Posterior vena cava (tissue), 2 donors: Measurements from ENCODE around the gene CRADD. TPM values are rescaled to one million over a fixed set of nuclear protein-coding genes. Genes with fewer than 3 reads are reported as not detected.
"Not testable (repeated sequence)": the region's sequence is repeated elsewhere in the genome, so short reads cannot be mapped to it uniquely, and the experiment has no call there.

Experiments
- DNase-seq: peaks from one replicate; pipeline ENCODE4 v3.0.0-alpha.2; 2020; ENCODE audit warnings: low spot score
- intact Hi-C, 2 donors: fragments of 100-400 bp; cut with DNase I; formaldehyde crosslinking; loops; one replicate each; pipeline versions ENCODE4 v1.14.1 to v1.14.2; 2022 to 2023
- total RNA-seq, 2 donors: library from RNA; stranded (reverse); fragmentation: NEBNext Ultra II Directional; extraction: Animal tissue kit (Norgen Biotek cat#: 25700); gene quantifications; one replicate each; pipeline ENCODE4 v1.2.1, GENCODE V29; 2021
- donor health status: DM: yes; HTN: yes; CAD: no.
- donor health status: DM: yes; HTN: yes; CAD: no.

Gene CRADD
- total RNA-seq, 2 donors from 2014 or later: 21.6 to 22.0 TPM

DNA sequence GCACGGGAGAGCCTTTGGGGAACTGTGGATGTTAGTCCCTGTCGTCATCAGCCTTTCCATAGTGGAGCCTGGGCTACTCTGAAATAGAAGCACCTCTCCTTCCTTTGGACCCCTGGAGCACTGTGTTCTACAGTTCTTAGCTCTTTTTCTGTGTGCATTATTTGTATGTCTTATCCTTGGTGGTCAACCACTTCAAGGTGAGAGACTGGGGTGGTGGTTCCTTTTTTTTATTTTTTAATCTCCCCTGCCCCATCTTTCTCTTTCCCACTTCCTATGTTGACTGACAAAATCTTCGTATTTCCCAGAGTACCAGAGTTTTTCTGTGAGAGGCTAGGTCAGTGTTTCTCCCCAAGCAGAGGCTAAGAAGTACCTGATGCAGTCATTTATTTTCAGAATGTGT lies 111.7 kb downstream of the CRADD start:
- intact Hi-C loops: no loop called here

DNA sequence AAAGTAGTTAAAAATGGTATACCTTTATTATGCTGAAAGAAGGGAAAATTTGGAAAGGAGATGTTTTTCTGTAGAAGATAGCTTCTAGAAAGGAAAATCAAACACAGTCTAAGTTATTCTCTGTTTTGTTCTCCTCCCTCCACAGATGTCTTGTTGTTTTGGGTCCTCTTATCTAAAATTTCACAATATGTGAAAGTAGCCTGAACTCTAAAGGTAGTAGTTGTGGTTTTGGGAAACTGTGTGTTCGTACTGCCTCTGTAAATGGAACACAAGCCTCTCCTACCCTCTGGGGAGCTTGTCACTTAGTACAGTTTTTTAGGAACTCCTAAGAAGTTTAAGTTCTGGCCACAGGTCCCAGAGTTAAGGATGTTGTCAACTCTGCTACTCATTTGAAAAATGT lies 112.6 kb downstream of the CRADD start:
- intact Hi-C loops: no loop called here
- no peak for DNase-seq

More for the DNA sequence above, 111.7 kb downstream of the CRADD start:
- DNase-seq: no peak

DNA sequence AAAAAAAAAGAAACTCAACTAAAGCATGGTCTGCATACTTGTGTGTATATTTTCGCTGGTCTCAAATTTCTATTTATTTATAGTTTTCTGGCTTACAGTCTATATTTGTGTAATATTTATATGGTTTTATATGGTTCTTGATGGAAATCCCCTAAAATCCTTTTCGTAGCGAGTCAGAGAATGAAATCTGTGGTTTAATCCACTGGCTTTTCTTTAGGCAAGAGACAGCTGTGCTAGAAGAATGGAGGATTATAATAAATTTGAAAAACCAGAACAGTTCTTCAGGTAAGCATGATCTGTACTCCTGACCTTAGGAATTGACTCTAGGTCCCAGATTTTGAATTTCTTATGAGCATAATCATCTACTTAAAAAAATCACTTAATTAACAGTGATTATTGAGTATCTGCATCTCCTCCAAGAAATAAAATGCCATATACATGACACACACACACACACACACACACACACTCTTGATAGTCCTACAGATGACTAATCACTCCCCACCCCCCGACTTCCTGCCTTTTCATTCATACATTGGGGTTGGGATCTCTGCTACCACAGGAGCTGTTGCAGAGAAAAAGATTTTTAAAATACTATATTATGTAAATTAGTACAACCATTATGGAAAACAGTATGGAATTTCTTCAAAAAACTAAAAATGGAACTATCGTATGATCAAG lies 113.4 kb downstream of the CRADD start:
- intact Hi-C loops: no loop called here
- no peak for DNase-seq

DNA sequence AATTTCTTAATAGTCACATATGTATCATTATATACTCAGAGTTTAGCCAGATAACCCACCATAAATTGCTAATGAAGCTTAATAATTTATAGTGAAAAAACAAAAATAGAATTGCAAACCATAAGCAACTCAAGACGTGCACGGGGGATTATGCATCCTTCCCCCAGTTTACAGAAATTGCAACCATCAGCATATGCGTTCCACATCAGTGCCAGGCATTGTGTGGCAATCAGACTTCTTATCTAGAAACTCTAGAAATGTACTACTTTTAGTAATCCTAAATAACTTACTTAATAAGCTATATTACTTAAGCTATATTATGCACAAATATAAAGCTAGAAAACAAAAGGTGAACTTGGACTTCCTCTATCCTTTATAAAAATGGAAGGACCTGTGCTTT lies 115.8 kb downstream of the CRADD start:
- DNase-seq: no peak
- intact Hi-C loops: no loop called here

DNA sequence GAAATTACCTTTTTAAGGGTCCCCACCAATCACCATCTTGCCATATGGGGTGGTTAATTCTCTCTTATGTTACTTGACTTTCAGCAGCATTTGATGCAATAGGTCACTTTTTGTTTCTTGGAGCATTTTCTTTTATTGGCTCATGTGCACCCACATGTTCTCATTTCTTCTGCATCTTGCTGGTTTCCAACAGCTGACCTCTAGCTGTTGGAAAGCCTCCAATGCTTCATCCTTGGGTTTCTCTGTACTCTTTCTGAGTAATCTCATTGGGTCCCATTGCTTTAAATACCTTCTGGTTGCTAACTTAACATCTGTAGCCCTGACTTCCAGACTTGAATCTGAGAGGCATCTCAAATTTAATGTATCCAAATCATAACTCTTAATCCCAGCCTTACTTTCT lies 116.8 kb downstream of the CRADD start:
- no peak for DNase-seq
- intact Hi-C loops: no loop called here

DNA sequence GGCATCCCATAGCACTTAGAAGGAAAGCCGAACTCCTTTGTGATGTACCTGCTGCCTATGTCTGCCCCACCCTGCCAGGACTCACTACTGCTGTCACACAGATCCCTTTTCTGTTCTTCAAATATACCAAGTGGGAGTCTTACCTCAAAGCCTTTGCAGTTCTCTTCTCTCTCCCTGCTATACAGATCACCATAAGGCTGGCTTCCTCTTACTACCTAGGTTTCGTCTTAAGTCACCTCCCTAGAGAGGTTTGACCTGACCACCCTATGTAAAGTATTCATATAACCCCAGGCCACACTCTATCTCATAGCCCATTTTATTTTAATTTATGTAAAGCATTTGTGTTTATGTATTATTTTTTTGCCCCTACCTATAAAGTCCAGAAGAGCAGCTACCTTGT lies 117.6 kb downstream of the CRADD start:
- no peak for DNase-seq
- intact Hi-C loops: no loop called here

DNA sequence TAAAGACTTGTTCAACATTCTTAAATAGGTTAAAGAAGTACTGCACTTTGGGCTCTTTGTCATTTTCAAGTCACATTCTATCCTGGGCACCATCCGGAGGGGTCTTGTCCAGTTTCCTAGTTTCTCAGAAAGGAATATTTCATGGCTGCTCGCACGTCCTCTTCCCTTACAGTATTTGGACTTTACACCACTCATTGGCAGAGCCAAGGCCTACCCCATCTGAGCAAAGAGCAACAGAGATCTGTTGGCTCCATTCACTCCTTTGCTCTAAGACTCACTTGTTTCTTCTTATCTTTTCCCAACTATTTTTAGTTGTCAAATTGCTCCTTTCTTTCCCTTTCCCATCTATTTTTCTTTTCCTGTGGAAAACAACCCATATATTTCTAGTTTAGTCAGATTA lies 118.2 kb downstream of the CRADD start:
- no peak for DNase-seq
- intact Hi-C loops: no loop called here

DNA sequence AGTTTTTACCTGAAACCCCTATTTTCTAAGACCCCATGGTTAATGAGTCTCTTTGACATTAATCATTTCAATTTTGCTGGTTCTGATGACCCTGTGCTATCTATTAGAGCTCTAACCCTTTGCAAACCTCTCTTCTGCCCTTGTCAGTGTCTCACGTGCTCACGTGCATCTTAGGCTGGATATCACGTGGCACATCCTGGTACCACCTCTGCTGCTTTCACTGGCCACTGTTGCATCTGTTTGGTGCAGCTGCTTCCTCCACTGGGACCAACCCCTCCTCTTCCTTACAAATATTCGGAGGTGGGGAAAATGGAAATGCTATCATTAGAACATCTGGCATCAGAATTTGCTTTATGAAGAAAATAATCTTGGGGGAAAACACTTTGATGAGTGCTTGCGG lies 119.6 kb downstream of the CRADD start:
- intact Hi-C loops: no loop called here
- no peak for DNase-seq

DNA sequence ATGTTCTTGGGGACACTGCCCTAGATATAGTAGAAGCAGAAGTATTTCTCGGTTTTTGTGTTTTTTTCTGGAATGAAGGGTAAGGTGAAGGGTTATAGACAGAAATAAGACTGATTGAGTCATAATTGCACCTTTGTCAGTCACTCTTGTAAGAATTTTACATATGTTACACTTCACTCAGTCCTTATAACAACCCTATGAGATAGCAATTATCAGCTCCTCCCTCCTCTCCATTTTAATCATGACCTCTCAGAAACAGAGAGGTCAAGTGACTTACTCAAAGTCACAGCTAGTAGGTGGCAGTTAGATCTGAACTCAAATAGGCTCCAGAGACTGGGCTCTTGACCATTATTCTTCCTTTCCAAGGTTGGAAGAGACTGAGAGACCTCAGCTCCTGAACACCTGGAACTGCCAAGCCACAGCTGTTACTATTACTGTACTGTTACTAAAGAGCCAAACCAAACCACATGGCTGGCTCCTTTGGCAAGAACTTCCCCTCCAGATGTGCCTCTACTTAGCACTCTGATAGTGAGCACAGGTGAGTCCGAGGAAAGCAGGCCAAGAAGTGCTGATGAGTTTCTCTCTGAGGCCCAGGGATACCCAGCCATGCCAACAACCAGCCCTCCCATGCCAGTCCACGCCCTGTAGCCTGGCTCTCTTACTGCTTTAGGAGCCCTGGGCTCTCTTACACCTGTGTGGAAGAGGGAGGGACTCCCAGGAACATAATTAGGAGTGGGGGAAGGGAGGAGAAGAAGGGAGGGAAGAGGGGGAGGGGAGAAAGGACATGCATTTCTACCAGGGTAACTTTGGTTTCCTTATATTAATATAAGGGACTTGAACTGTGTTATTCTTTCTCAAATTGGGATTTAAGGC lies 121.3 kb downstream of the CRADD start:
- no peak for DNase-seq
- intact Hi-C loops: no loop called here

DNA sequence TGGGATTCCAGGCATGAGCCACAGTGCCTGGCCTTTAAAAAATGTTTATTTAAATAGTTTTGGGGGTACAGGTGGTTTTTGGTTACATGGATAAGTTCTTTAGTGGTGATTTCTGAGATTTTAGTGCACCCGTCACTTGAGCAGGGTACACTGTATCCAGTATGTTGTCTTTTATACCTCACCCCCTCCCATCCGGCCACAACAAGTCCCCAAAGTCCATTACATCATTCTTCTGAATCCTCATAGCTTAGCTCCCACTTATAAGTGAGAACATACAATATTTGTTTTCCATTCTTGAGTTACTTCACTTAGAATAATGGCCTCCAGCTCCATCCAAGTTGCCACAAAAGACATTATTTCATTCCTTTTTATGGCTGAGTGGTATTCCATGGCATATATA lies 124.5 kb downstream of the CRADD start:
- intact Hi-C loops, DNase-seq: not testable (repeated sequence)

DNA sequence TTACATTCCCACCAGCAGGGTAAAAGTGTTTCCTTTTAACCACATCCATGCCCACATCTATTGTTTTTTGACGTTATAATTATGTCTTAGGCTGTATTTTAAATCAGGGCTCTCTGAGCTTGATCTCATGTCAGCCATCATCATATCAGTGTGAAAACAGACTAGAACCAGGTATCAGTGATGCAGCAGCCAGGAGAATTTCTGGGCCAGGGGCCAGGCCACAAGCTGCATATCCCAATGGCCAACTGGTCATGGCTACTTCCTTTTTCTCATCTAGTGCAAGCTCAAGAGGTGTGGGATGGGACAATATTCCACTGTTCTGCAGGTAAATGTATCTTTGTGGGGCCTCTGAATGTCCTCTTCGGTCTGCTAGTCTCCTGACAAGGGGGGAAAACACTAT lies 125.1 kb downstream of the CRADD start:
- intact Hi-C loops: no loop called here
- no peak for DNase-seq

DNA sequence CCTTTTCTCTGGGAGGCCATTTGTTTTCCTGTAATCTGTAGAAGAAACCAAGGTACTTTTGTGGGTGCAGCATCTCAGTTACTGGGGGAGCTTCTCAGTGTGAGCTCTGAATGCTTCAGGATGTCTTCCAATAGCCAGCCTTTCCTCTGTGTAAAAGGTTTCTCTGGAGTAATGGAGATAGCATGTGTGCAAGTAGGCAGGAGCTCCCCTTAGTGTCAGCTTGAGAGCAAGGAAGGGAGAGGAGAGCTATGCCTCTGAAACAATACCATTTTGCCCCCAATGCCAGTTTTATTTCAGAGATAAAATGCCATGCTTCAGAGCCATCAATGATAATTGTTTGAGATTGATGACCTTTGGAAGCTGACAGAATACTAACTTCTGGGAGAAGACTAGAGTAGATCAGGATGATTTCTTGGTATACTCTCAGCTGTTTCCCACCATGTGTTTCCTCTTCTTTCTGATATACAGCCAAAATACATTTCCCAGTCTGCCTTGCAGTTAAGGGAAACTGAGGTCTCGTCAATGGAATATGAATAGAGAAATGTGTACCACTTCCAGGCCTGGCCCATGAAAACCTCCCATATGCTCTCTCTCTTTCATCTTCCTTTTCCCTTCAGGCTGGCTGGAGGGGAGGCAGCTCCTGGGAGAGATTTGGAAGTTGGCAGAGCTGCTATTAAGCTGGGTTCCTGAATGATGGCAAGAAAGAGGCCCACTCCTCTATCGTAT lies 125.7 kb downstream of the CRADD start:
- intact Hi-C loops: no loop called here
- no peak for DNase-seq

DNA sequence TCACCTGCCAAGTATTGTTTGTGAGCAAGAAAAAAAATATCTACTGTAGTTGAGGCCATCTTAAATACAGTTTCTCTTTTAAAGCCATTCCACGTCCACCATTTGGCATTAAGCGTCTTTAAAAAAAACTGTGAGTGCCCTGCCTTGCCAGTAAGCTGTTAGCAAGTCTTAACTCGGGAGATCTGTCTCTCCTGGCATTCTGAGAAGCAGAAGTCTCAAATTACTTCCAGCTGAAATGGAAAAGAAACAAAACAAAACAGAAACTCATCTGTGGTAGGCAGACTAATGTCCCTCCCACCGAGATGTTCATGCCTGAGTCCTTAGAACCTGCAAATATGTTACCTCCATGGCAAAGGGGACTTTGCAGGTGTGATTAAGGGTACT lies 126.2 kb downstream of the CRADD start:
- no peak for DNase-seq
- intact Hi-C loops: no loop called here

DNA sequence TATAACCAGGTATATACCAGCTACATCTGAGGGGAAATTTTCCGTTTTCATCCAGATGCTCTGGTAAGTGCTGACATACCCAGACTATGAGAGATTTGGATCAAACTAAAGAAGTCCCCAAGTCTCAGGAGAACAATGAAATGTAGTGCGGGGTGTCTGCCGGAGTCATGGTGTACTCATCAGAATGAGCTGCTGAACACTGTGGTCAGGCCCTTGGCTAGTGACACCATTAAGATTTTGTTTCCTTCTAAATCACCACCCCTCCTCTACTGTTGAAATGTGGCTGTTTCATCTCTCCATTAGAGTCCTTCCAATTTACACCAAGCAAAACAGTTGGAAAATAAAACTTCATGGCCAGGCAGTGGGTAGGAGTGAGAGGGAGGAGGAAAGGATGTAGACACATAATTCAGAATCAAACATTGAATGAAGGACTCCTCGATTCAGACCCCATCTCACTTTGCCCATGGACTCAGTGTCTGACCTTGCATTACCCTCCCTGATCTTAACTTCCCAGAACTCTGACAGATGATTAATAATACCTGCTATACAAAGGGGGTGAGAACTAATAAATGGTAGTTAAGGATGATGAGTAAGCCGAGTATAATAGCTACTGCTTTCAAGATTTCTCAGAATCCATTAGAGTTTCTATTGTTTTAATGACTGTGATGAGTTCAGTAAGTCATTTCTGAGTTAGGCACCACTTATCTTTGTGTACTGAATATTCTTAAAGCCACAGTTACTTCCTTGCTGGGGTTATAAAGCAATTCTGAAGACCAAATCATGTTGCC lies 127.4 kb downstream of the CRADD start:
- intact Hi-C loops: no loop called here
- no peak for DNase-seq

DNA sequence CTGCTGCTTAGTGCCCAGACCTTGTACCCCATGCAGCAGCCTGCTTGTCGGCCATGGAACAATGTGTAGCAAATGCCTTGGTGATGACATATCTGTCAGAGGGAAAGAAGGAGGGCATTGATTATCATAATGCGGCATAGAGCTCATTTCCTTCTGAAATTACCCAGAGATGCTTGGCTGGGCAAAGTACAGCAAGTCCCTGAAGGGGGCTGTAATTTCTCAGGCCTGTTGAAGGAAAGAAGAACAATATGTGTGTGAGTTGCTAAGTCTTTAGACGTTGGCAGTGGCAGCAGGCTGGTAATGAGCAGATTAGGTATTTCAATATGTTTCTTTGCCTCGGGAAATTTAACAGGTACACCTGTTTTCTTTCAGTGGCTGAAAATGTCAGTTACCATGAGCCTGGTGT lies 128.6 kb downstream of the CRADD start:
- DNase-seq: no peak
- intact Hi-C loops: no loop called here

DNA sequence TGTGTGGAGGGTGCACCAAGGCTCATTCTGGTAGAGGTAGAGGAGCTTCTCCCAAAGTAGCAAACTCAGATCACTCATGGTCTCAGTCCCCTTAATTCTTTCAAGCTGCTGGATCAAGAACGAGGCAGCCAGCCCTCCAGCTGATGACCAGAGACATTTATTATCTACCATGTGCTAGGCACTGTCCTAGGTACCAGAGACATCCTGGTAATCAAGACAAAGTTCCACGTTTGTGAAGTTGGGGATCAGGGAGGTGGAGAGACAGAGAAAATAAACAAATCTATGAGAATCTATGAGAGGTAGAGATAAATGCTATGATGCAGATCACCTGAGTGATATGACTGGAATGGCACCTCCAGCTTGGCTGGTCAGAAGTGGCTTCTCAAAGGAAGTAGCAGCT lies 130.2 kb downstream of the CRADD start:
- intact Hi-C loops: no loop called here
- no peak for DNase-seq

DNA sequence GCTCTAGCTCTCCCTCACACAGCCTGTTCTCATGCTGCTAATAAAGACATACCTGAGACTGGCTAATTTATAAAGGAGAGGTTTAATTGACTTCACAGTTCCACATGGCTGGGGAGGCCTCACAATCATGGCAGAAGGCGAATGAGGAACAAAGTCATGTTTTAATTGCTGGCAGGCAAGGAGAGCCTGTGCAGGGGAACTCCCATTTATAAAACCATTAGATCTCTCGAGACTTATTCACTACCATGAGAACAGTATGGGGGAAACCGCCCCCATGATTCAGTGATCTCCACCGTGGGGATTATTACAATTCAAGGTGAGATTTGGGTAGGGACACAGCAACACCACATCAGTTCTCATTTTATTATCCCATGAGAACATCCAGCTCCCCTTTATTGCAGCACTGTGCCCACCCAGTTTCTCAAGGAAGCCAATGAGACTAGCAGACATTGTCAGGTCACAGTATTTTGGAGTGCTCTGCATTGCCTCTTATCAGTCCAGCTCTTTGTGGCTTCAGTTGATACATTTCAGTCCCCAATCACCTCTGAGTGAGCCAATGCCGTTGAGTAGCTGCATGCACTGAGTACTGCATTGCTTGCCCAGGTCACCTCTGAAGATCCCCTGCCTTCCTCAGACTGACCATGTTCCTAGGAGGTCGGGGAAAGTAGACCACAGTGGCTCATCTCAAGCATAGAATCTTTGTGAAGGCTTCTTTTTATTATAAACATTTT lies 131.2 kb downstream of the CRADD start:
- DNase-seq: no peak
- intact Hi-C loops: no loop called here

DNA sequence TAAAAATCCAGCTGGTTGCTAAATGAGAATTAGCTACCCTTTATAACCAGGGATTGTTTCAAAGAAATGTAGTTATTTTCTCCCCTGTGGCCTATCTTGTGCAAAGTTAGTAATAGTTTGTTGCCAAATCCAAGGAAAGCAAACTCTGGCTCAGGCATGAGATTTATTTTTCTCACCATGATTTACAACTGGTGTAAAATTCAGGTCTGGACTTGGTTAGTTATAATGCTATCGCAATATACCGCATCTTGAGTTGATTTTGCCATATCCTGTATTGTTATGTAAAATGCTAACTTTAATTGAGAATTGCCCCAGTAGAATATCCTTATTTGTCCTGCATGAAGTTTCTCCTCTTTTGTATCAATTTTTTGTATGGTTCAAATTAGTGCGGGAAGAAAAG lies 135.5 kb downstream of the CRADD start:
- intact Hi-C loops: loop anchor here in 1 of 2 donors (5.0 kb wide), 1 partner anchor 35 kb away; no protein-coding TSS in a partner anchor
- no peak for DNase-seq

DNA sequence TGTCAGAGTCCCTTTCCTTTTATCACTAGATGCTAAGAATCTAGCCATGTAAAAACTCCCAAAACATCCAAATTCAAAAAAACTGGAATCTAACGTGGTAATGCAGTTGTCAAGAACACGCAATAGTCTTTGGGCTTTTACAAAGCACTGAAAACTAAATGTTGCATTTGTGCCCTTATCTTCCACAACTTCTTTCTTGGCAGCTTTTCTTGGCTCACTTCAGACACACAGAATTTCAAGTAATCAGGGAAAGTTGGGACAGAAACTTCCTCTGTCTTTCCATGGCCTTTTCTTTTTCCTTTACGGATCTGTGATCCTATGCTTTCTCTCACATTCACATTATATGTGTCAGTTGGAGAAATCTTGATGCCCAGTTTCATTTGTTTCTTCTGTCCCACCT lies 136.0 kb downstream of the CRADD start:
- intact Hi-C loops: loop anchor here in 1 of 2 donors (5.0 kb wide), 1 partner anchor 36 kb away; no protein-coding TSS in a partner anchor
- no peak for DNase-seq
